HG02938 (cell line): Measurements from ENCODE around the gene PMPCA.

ENCODE experiments used
- ATAC-seq: cut with Tn5 transposase; IDR thresholded peaks from one replicate; pipeline ENCODE4 v1.9.1; 2021; ENCODE audit warnings: mild to moderate bottlenecking, moderate library complexity; ENCODE audit not compliant: unreplicated experiment

The PMPCA gene, protein sequence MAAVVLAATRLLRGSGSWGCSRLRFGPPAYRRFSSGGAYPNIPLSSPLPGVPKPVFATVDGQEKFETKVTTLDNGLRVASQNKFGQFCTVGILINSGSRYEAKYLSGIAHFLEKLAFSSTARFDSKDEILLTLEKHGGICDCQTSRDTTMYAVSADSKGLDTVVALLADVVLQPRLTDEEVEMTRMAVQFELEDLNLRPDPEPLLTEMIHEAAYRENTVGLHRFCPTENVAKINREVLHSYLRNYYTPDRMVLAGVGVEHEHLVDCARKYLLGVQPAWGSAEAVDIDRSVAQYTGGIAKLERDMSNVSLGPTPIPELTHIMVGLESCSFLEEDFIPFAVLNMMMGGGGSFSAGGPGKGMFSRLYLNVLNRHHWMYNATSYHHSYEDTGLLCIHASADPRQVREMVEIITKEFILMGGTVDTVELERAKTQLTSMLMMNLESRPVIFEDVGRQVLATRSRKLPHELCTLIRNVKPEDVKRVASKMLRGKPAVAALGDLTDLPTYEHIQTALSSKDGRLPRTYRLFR

DNA sequence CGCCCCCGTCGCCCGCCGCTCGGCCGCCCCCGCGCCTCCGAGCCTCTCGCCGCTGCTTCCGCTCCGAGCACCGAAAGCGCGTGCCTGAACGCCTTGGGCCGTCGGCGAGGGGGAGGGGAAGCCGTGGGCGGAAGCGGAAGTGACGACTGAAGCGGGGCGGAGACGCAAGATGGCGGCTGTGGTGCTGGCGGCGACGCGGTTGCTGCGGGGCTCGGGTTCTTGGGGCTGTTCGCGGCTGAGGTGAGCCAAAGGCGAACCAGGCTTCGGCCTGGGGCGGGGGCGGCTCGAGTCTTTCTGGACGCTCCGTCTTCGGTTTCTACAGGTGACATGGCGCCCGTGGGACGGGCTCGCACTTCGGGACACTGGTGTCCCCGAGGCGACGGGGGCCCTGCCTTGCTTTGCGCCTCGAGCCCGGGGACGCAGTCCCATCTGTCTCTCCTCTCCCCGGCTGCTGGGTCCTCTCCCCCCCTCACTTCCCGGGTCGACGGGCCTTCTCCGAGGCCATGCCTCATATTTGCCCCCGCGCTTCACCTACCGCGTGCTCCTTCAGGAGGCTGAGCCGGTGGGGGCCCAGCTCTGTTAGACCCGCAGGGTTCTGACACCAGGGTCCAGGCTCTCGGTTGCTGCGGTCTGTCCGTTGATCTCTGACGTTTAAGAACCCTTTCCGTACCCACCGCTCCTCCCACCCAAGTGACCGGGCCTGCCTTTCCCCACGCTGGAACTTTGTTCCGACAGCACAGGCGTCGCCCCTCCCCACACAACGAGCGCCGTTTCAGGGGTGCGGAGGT is at the start of gene PMPCA, which contains the start of gene ENTR1:
Gene PMPCA (plus strand): TSS at position 159 of the 788 bp plus-strand sequence. CDS start 11 bp downstream, at position 170.
Gene ENTR1 (minus strand): TSS at position 115 of the 788 bp plus-strand sequence. CDS start 217 bp downstream, outside the sequence.
- ATAC-seq: peak; percentile 84

DNA sequence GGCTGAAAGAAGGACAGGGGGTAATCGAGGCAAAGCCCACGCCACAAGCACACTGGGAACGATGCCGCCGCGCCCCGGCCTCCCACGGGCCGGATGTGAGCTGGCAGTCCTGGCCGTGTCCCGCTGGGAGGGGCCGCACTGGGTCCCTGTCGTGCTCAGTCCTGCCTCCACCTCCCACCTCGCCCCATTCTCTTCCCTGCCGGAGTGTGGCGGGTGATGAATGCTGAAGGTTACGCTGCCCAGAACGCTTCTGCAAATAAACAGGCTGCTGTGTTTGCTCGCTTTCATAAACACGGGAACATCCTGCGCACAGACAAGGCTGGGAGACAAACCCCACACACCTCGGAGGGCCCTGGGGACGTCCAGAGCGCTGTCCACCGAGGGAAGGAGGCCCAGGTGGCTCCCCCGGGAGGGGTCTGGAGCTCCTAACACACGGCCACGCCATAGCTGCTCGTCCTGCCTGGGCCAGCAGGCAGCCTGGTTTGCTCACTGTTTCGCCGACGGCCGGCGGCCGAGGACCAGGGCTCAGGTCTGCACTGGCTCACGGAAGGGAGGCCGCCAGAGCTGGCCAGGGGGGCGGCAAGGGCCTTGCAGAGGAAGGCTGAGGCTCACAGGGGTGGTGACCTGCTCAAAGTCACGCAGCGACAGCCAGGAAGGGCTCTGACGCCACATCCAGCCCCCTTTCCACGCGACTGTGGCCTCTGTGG is 49.3 kb upstream of the PMPCA start:
- ATAC-seq: no peak

DNA sequence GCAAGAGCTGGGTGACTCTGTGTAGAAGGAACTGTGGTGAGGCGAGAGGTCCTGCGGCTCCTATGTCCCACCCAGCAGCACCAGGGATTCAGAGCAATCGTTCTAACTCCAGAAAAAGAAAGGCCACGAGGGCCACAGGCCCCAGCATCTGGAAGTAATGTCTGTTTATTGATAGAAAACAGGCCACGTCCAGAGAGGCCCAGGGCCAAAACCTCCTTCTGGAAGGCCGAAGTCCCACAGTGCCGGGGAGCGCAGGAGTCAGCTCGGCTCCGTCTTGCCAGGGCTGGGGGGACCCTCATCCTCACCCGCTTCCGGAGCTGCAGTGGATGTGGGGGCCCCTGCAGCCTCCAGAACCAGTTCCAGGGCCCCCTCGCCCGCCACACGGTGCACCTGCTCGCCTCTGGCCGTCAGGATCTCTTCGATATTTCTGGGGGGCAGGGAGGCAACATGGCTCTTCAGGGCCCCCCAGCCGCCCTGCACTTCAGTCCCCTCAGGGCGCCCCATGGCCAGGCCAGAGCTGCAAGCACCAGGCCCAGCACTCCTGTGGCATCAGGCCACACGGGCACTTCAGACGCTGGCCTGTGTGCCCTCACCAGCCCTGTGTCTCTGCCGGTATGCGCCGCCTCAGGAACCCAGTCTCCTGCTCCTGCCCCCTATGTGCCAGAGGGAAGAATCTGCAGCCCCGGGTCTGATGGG is 48.6 kb upstream of the PMPCA start:
- no peak for ATAC-seq

DNA sequence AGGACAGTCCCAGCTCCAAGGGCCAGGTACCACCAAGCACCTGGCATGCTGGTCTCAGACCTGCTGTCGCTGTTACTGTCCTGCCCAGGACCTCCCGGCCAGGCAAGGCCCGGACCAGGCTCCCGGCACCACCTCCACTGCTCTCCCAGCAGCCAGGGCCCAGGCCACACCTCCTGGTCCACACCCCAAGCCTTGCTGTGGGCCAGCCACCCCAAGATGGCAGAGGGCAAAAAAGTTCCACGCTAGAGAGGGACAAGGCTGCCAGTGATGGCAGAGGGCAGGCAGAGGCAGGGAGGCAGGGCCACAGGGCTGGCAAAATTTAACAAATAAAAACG is 48.0 kb upstream of the PMPCA start:
- no peak for ATAC-seq

DNA sequence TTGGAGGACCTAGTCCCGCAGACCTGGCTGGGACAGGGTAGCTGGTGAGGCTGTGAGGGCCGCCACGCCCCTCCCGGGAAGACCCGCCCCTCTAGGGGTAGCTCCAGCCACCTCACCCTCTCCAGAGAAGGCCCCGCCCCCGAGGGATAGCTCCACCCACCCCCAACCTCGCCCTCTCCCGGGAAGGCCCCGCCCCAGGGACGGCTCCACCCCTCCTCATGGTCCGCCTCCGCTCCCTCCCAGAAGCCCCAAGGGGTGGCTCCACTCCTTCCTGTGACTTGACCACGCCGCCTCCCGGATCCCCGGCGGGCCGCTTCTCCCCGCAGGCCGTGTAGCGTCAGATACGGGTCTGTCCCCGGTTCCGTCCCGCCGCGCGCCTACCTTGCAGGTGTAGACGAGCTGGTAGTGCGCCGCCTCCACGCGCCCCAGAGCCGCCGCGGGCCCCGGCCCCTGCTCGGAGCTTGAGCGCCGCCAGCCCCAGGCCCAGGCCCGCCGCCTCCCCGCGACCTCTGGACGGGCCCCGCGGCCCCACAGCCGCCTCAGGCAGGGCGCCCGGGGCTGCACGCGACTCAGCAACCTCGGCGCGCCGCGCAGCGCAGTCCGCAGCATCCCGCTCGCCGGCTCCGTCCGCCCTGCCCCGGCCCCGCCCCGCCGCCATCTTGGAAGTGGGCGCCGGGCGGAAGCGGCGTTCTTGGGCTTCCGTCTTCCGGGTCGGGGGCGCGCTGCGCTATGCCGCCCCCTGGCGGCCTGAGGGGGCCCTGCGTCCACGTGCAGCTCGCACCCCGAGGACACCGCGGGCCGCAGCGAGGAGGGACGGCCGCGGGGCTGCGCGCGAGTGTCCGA is 47.1 kb upstream of the PMPCA start, which contains the start of gene DNLZ:
Gene DNLZ (minus strand): TSS at position 639 of the 843 bp plus-strand sequence. CDS start 30 bp downstream, at position 609.
- ATAC-seq: peak; percentile 71

DNA sequence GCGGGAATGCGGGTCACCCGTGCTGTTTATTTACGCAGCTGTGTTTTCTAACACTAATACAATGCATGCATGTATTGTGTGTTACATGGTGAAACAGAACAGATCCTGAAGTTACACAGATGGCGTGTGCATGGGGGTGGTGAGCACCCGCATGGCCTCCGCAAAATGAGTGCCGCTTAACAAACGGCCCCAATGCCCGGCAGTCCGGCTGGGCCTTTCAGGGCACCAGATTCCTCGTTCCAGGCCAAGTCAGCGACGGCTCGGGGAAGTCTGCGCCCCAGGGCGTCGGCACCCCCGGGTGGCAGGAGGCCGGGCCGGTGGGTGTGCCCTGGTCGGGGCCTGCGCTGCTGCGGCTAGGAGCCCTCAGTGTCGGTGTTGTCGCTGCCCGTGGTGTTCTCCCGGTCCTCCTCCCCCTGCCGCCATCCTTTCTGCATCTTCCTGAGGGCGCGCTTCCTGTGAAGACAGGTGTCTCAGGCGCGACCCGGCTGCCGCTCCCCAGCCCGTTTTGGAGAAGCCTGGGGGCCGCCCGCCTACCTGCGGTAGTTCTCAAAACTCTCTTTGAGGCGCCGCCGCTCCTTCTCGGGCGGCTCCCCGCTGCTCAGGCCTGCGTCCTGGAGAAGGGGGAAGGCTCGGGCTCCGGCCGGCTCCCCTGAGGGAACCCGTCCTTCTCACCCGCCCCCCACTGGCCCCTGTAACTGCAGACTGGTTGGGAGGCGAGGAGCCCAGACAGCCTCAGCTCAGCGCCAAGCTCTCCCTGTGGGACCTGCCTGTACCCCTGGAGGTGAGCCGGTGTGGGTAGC is 46.3 kb upstream of the PMPCA start:
- no peak for ATAC-seq

DNA sequence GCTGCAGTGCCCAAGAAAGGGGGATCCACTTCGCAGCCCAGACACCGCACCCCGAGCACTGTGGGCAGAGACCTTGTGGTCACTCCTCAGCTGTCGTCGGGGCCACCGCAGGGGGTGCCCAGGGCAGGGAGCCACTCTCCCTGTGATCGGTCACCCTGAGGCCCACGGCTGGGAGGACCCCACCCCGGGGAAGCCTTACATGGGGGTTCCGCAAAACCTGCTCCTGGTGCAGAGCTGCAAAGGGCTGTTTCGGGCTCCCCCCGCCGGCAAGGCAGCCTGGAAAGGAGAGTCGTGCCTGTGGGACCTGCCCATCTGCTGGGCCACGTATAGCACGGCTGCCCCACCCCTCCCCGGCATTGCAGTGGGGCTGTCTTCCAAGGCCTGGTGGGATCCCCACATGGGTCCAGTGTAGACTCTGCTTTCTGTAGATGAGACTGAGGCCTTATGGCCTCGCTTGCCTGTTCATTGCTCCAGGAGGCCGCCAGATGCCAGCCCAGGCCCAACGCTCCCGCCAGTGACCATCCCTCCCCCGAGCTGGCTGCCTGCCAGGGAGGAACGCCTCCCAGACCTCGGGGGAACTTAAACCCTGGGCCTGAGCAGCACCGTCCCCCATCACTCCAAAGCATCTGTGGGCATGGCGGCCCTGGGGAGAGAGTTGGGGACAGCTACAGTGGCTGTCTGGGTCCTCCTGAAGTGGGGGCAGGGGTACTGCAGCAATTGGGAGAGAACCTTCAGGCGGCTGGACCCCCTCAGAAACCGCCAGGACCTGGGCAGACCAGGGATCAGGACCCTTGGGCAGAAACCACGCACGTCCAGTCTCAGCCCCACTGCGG is 45.3 kb upstream of the PMPCA start:
- no peak for ATAC-seq

DNA sequence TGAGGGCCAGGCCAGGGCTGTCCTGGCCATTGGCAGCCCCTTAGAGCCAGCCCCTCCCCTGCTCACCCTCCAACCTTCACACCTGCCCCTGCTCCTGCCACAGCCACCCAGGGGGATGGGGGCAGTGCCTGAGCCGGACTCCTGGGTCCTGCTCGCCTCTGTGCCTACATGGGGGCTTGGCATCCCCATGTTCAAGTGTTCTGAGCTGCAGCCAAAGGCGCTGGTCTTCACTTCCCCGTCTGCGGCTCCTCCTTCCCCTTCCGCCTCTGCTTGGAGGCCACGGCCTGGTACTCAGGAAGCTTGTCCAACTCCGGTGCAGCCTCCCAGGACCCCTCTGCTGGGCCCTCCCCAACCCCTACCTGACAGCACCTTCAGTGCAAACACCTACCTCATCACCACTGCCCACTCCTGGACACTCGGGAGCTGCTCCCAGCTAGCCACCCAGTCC is 44.7 kb upstream of the PMPCA start:
- no peak for ATAC-seq

DNA sequence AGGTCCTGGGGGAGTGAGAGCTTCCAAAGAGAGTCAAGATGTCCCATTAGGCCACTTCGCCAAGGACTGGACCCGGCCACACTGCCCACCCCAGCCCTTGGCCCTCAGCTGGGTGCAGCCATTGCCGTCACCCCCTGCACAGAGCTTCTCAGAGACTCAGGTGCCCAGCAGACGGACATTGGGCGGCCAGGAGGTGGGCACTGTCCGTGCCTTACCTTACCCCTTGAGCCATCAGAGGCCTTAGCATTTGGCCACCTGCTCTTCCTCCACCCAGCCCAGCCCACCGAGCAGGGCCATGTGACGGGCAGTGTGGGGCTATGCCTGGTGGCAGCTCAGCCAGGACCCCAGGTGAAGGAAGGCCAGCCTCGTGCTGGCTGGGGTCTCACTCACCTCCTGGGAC is 43.6 kb upstream of the PMPCA start:
- no peak for ATAC-seq

DNA sequence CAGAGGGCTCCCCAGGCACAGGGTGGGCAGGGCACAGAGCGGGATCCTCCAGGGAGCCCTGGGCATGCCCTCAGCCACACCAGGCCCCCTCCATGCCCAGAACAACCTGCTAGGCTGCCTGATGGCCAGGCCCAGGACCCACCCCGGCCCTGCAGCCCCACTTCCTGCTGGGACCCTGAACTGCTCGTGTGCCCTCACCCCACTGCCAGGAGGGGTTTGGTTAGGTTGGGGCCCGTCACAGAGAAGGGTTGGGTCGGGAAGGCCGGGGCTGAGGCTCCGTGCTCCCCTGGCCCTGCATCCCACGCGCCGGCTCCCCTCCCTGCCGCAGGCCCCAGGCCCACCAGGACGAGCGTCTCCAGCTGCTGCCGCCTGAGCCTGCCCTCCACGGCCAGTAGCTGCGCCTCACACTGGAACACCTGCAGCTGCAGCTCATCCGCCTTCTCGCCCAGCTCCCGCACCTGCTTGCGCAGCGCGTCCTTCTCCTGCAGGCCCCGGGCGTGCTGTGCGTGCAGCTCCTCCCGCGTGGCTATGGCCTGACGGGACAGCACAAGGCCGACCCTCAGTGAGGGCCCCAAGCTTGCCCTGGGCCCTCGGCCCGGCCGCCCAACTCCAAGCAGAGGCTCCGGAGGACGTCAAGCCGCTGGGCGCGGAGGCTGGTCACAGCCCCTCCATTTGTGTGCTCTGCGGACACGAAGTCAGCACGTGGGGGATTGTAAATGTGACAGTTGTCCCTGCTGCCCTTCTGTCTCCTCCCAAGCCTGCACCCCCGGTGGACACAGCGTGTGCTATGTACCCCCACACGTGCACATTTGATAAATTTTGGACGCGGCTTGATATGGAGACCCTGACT is 42.9 kb upstream of the PMPCA start:
- no peak for ATAC-seq

DNA sequence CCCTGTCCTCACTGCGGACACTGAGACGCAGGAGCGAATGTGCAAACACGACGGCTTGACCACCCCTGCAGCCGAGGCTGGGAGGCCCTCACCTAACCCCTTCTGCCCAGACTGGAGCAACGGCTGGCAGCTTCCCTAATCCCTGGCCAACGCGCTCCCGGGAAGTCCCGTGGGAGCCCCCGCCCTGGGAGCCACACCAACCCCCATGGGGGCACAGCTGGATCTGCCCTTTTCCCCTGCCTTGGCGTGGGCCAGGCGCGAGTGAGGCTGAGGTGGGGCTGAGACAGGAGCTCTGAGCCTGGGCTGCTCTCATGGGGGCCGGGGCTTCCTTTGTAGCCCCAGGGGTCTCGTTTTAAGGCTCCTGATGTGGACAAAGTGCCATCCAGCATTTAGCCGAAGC is 42.3 kb upstream of the PMPCA start:
- ATAC-seq: no peak

DNA sequence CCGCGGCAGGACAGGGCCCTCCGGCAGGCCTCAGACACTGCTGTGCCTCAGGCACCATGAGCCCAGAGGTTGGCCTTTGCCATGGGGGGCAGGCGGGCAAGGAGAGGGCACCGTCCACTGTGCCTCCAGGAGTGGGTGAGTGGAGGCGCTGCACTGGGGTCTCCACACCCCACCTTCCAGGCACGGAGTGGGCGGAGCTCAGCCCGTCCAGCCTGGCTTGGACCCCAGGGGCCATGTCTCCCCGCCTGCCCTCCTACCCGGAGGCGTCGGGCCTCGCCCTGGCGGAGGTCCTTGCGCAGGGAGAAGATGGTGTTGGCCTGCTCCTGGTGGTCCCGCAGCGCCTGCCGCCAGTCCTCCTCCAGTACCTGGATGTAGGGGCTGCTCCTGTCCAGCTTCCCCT is 40.4 kb upstream of the PMPCA start:
- ATAC-seq: no peak

DNA sequence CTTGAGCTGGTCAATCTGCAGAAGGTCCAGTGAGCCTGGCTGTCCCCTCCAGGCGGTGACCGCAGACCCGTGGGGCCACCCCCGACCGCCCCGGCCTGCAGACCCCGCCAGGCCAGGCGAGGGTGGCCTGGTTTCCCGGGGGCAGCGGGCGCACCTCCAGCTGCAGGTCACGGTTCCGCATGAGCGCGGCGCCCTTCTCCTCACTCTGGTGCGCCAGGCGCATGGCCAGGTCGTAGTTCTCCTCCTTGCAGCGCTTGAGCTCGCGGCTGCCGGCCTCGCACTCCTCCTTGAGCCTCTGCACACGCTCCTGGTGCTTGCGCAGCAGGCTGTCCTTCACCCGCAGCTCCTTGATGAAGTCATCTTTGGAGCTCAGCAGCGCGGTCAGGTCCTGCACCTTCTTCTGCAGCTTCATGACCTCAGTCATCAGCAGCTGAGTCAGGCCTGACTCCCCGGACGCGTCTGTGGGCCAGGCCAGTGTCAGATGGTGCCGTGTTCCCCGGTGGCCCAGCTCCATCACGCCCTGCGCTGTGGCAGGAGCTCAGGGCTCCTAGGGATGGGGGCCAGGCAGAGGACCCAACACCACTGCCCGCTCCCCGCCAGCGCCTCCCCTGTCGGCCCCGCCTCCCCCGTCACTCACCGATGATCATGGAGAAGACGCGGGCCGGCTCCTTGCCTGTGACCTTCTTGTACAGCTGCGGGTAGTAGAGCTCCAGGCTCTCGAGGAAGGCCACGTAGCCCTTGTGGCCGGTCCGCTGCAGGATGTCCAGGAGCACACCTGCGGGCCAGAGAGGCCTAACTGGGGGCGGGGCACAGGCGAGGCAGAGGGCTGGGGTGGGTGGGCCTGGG is 39.5 kb upstream of the PMPCA start:
- ATAC-seq: no peak

DNA sequence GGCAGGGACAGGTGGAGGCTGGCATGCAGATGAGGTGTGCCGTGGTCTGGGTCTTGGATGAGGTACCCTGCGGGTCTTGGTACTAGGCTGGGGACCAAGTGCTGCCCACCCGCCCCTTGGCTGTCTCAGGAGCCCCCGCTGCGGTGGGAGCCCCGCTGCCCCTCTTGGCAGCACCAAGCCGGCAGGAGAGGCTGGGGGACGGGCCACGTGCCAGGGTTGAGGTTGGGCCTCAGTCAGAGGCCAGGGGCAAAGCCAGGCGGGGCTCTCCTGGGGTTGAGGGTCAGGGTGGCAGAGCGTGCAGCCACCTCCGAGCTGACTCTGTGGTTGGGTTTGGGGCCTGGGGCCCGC is 39.0 kb upstream of the PMPCA start:
- ATAC-seq: no peak

DNA sequence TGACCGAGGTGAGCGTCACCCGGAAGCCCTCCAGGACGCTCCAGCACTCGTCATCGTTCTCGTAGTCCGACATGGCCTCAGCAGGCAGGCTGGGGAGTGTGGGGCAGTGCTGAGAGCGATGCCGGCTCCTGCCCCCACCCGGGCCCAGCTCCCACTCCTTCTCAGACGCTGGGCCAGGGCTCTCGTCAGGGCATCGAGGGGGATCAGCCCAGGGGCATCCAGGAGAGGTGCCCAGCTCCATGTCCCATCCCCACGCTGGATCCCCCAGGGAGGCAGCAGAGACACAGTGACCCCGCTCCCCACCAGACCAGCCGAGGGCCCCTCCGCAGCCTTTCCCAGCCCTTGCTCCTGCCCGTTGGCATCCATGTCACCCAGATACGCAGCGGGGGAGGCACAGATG is 38.5 kb upstream of the PMPCA start:
- ATAC-seq: no peak
